Suprapubic skin (tissue), 4 donors: Measurements from ENCODE around the gene COL11A2. TPM values are rescaled to one million over a fixed set of nuclear protein-coding genes. Genes with fewer than 3 reads are reported as not detected.

Source experiments
- DNase-seq, 2 donors: peaks; one replicate each; pipeline ENCODE4 v3.0.0-alpha.2; 2019; ENCODE audit warnings: low spot score in 2 of 2
- H3K27ac ChIP-seq: fragments of 200-600 bp; sonication (generic); one replicate; pipeline ENCODE4 v1.5.1; 2019
- H3K27me3 ChIP-seq: fragments of 200-600 bp; sonication (generic); one replicate; pipeline ENCODE4 v1.5.1; 2019
- H3K36me3 ChIP-seq: fragments of 200-600 bp; sonication (generic); one replicate; pipeline ENCODE4 v1.5.1; 2019
- H3K4me1 ChIP-seq: fragments of 200-600 bp; sonication (generic); one replicate; pipeline ENCODE4 v1.5.1; 2019
- H3K4me3 ChIP-seq: fragments of 200-600 bp; sonication (generic); one replicate; pipeline ENCODE4 v1.5.1; 2019; ENCODE audit warnings: mild to moderate bottlenecking
- H3K9me3 ChIP-seq: fragments of 200-600 bp; sonication (generic); one replicate; pipeline ENCODE4 v1.5.1; 2019
- EP300 ChIP-seq: sonication (generic); formaldehyde crosslinking; IDR thresholded peaks from one replicate; pipeline ENCODE4 v1.6.1; 2017; ENCODE audit warnings: antibody characterized with exemption
- POLR2A ChIP-seq, 2 donors: fragments of 450-650 bp; IDR thresholded peaks; one replicate each; pipeline ENCODE4 v1.6.1; 2017; ENCODE audit warnings: antibody characterized with exemption in 2 of 2, mild to moderate bottlenecking in 2 of 2, moderate library complexity in 2 of 2
- POLR2AphosphoS5 ChIP-seq, 3 donors: sonication (generic); formaldehyde crosslinking; IDR thresholded peaks; one replicate each; pipeline ENCODE4 v1.6.1; 2017; ENCODE audit warnings: antibody characterized with exemption in 3 of 3
- WGBS: methylation state at CpG from one replicate; pipeline ENCODE4 v1.1.5; 2018; 5-methylcytosine and 5-hydroxymethylcytosine counted together
- total RNA-seq, 4 donors: library from RNA; depleted of rRNA; stranded (reverse); fragments of >200 nt; gene quantifications; one replicate each; pipeline ENCODE4 v1.1.0, GENCODE V29; 2016
- TF ChIP-seq, protein P1 (sequence below), 2 donors: fragments of 200-600 bp in 1 of 2; fragments of 450-650 bp in 1 of 2; sonication (generic) in 1 of 2; IDR thresholded peaks; one replicate each; pipeline ENCODE4 v1.5.1; 2016 to 2019; ENCODE audit warnings: antibody characterized with exemption in 2 of 2, mild to moderate bottlenecking in 1 of 2, moderate library complexity in 1 of 2

Gene COL11A2
- total RNA-seq, 4 donors from 2014 or later = 0.21 to 0.97 (median 0.40) TPM

DNA sequence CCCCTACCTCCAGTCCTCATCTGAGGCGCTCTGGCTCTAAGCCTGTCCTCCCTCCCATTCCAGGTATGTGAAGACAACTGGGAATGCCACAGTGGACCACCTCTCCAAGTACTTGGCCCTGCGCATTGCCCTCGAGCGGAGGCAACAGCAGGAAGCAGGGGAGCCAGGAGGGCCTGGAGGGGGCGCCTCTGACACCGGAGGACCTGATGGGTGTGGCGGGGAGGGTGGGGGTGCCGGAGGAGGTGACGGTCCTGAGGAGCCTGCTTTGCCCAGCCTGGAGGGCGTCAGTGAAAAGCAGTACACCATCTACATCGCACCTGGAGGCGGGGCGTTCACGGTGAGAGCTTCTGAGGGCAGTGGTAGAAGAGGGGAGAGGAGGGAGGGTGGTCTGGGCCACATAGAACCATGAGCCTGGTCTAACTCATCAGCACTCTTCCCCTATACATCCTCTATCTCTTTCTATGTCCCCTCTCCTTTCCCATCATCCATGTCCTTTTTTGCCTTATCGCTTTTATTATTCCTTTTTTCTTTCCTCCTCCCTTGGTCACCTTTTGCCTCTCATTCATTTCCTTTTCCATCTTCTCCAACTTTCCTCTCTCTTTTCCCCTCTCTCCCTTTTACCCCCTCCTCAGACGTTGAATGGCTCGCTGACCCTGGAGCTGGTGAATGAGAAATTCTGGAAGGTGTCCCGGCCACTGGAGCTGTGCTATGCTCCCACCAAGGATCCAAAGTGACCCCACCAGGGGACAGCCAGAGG lies 19.6 kb upstream of the COL11A2 start:
- H3K9me3 ChIP-seq = no peaks in the 10 kb centered on the region
- TF ChIP-seq, protein P1, sequence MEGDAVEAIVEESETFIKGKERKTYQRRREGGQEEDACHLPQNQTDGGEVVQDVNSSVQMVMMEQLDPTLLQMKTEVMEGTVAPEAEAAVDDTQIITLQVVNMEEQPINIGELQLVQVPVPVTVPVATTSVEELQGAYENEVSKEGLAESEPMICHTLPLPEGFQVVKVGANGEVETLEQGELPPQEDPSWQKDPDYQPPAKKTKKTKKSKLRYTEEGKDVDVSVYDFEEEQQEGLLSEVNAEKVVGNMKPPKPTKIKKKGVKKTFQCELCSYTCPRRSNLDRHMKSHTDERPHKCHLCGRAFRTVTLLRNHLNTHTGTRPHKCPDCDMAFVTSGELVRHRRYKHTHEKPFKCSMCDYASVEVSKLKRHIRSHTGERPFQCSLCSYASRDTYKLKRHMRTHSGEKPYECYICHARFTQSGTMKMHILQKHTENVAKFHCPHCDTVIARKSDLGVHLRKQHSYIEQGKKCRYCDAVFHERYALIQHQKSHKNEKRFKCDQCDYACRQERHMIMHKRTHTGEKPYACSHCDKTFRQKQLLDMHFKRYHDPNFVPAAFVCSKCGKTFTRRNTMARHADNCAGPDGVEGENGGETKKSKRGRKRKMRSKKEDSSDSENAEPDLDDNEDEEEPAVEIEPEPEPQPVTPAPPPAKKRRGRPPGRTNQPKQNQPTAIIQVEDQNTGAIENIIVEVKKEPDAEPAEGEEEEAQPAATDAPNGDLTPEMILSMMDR (IDR thresholded peaks at IDR 0.05) = no peak
- TF ChIP-seq POLR2AphosphoS5 (IDR thresholded peaks at IDR 0.05) (no peak), POLR2A (IDR thresholded peaks at IDR 0.05) (no peak), EP300 (no peak)
- peaks cover 37% of the 10 kb centered on the region for H3K4me1 ChIP-seq
- H3K27me3 ChIP-seq = no peaks in the 10 kb centered on the region
- no peak overlapping the region for H3K27ac ChIP-seq
- WGBS = 84% methylated on average over 16 of the region's 18 CpGs
- peaks cover 2% of the 10 kb centered on the region for H3K36me3 ChIP-seq
- peak in 1 of 2 donors; percentile 45 for DNase-seq
- H3K4me3 ChIP-seq = no peak overlapping the region

- DNase-seq = peak in 1 of 2 donors; percentile 44
- Histone ChIP-seq H3K36me3 (peaks cover 2% of the 10 kb centered on the region), H3K27me3 (no peaks in the 10 kb centered on the region), H3K4me1 (peaks cover 39% of the 10 kb centered on the region), H3K9me3 (no peaks in the 10 kb centered on the region), H3K4me3 (no peak overlapping the region), H3K27ac (no peak overlapping the region)
- TF ChIP-seq POLR2A (IDR thresholded peaks at IDR 0.05) = no peak
- TF ChIP-seq EP300 = no peak
- TF ChIP-seq, protein P1 (IDR thresholded peaks at IDR 0.05) = no peak
- TF ChIP-seq POLR2AphosphoS5 (IDR thresholded peaks at IDR 0.05) = no peak
- 82% methylated on average over 14 of the region's 17 CpGs for WGBS
Measured at GRCh38 chr6:33211136-33211535, 18.9 kb upstream of the COL11A2 start.

GRCh38 chr6:33209856-33210255 lies 17.6 kb upstream of the COL11A2 start:
- Histone ChIP-seq H3K27me3 (no peaks in the 10 kb centered on the region), H3K9me3 (no peaks in the 10 kb centered on the region), H3K4me3 (no peak overlapping the region), H3K27ac (no peak overlapping the region), H3K36me3 (peaks cover 2% of the 10 kb centered on the region), H3K4me1 (peaks cover 48% of the 10 kb centered on the region)
- peak in 1 of 2 donors; percentile 64 for DNase-seq
- TF ChIP-seq POLR2A (IDR thresholded peaks at IDR 0.05) = no peak
- TF ChIP-seq, protein P1 (IDR thresholded peaks at IDR 0.05) = no peak
- TF ChIP-seq EP300 = no peak
- no peak for TF ChIP-seq POLR2AphosphoS5 (IDR thresholded peaks at IDR 0.05)
- 92% methylated on average over 5 of the region's 10 CpGs for WGBS

- H3K4me1 ChIP-seq = peaks cover 51% of the 10 kb centered on the region
- H3K9me3 ChIP-seq = no peaks in the 10 kb centered on the region
- peak within 1 kb of the TSS; percentile 88 for H3K27ac ChIP-seq
- peak; percentile 93 for DNase-seq
- no peaks in the 10 kb centered on the region for H3K27me3 ChIP-seq
- TF ChIP-seq POLR2A (IDR thresholded peaks at IDR 0.05) (peak; percentile 97), EP300 (no peak), POLR2AphosphoS5 (IDR thresholded peaks at IDR 0.05) (peak; percentile 95 to 97 (median 96))
- TF ChIP-seq, protein P1 (IDR thresholded peaks at IDR 0.05) = no peak
- peaks cover 8% of the 10 kb centered on the region for H3K36me3 ChIP-seq
- peak within 1 kb of the TSS; percentile 86 for H3K4me3 ChIP-seq
- under 1% methylated on average over 20 of the region's 86 CpGs for WGBS
Measured at GRCh38 chr6:33208091-33208967, 16.1 kb upstream of the COL11A2 start, which contains the start of gene RING1. RING1 (plus strand) TSS chr6:33208500; CDS start chr6:33208823, 323 bp downstream.
